Measurements from ENCODE around the gene UHRF1.
A peak's percentile ranks its signal among the peaks of the same experiment; 100 is the strongest.
"Not testable (repeated sequence)": the region's sequence is repeated elsewhere in the genome, so short reads cannot be mapped to it uniquely, and the experiment has no call there.

The UHRF1 gene

DNA sequence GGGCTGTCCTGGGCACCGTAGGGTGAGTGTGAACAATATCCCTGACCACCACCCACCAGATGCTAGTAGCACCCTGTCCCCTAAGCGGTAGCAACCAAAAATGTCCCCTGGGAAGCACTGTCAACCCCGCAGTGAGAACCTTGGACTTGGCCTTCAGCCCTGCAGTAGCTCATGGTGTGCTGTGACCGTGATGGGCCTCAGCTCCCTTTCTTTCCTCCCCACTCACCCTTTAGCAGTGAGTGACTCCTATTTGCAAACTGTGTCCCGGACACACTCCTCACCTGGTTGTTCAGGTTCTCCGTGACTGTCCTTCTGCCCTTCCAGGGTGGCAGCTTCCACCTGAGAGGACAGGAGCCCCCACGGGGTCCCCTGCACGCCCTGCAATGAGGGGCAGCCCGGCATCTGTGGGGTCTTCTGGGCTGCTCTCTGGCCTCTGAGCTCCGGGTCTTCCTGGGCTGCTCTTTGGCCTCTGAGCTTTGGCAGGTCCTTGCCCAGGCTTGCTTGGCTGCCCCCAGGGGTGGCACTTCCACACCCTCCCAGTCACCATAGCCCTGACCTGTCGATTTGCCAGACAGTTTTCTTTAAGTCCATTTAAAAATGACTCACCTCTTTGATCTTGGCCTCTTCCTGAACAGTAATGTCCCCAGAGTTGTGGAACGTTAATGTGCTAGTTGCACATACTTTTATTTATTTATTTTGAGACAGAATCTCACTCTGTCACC, 63.4 kb downstream of the UHRF1 start:
- peak overlapping the region in 1 of 2 experiments; percentile 83 for H3K23ac ChIP-seq (ENCODE audit: low read length in 2 of 2)
- peaks cover 0 to 11% of the 10 kb centered on the region in 2 experiments for H3K36me3 ChIP-seq (ENCODE audit: control insufficient read depth in 1 of 2, insufficient read depth in 2 of 2, low read depth in 1 of 2, low read length in 2 of 2)
- no peak overlapping the region for H3K4me2 ChIP-seq (ENCODE audit: low read length, poor library complexity, severe bottlenecking)
- no peaks in the 10 kb centered on the region for H3K27me3 ChIP-seq (ENCODE audit: control insufficient read depth in 1 of 2, insufficient read depth in 1 of 2, low read length in 2 of 2)
- DNase-seq: peak; percentile 78
- WGBS: 78% methylated on average over 12 of the region's 12 CpGs
- peaks cover 2% of the 10 kb centered on the region for H3K79me1 ChIP-seq (replicated peaks; ENCODE audit: low read length, poor library complexity, severe bottlenecking)
- peak overlapping the region; percentile 1 to 28 for H3K18ac ChIP-seq (ENCODE audit: low read depth in 1 of 2, low read length in 2 of 2)
- H3K4ac ChIP-seq (ENCODE audit: low read depth in 1 of 2, low read length in 2 of 2): peak overlapping the region; percentile 0 to 53
- H2BK5ac ChIP-seq (ENCODE audit: low read depth, low read length, poor library complexity, severe bottlenecking): no peak overlapping the region
- no peak overlapping the region for H2BK15ac ChIP-seq (ENCODE audit: low read depth, poor library complexity, severe bottlenecking)
- peak overlapping the region in 1 of 2 experiments; percentile 59 for H2BK12ac ChIP-seq (ENCODE audit: low read length in 2 of 2)
- no peak overlapping the region for H2BK120ac ChIP-seq (ENCODE audit: low read depth, low read length)
- peak overlapping the region; percentile 11 for H3K27ac ChIP-seq (ENCODE audit: low read length, poor library complexity, severe bottlenecking)
- H3K4me1 ChIP-seq (ENCODE audit: control insufficient read depth, insufficient read depth, low read depth, low read length): peaks cover 44% of the 10 kb centered on the region
- H4K8ac ChIP-seq (ENCODE audit: low read length): peak overlapping the region; percentile 33
- peak overlapping the region; percentile 51 for H3K9ac ChIP-seq (ENCODE audit: low read length)
- peak overlapping the region in 1 of 2 experiments; percentile 27 for H3K4me3 ChIP-seq (ENCODE audit: insufficient read depth in 1 of 2, low read depth in 1 of 2, low read length in 2 of 2)
- no peak overlapping the region for H3K14ac ChIP-seq (ENCODE audit: low read length in 2 of 2)
- no peaks in the 10 kb centered on the region for H3K9me3 ChIP-seq (ENCODE audit: control insufficient read depth, low read length)
- peak overlapping the region; percentile 11 for H2AK5ac ChIP-seq (ENCODE audit: low read length, severe bottlenecking)
- H2AFZ ChIP-seq (ENCODE audit: low read depth, low read length): no peak overlapping the region
- no peak overlapping the region for H4K91ac ChIP-seq (ENCODE audit: low read length)

DNA sequence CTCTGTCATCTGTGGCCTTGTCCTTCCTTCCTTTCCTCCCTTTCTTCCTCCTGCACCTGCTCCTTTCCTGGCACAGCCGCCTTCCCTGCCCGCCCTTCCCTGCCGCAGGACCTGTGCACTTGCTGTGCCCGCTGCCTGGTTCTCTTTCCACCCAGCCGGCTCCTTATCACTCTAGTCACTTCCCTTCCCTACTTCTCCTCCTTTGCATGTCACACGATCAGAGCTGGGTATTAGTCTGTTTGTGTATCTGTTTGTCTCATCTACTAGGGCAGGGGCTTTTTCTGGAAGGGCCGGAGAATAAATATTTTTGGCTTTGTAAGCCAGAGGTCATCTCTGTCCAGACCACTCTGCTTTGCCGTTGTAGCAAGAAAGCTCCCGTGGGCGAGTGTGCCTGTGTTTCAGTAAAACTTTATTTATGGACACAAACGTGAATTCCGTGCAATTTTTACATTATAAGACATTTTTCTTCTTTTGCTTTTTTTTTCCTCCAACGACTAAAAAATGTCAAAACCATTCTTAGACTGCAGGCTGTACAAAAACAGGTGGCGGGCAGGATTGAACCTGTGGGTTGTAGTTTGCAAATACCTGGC, 65.7 kb downstream of the UHRF1 start:
- Histone ChIP-seq H2BK12ac (ENCODE audit: low read length in 2 of 2) (peak overlapping the region in 1 of 2 experiments; percentile 75), H3K18ac (ENCODE audit: low read depth in 1 of 2, low read length in 2 of 2) (peak overlapping the region in 1 of 2 experiments; percentile 67), H3K36me3 (ENCODE audit: control insufficient read depth in 1 of 2, insufficient read depth in 2 of 2, low read depth in 1 of 2, low read length in 2 of 2) (peaks cover 0 to 21% of the 10 kb centered on the region in 2 experiments), H3K4ac (ENCODE audit: low read depth in 1 of 2, low read length in 2 of 2) (peak overlapping the region in 1 of 2 experiments; percentile 32), H4K91ac (ENCODE audit: low read length) (no peak overlapping the region), H2BK15ac (ENCODE audit: low read depth, poor library complexity, severe bottlenecking) (peak overlapping the region; percentile 73), H3K4me2 (ENCODE audit: low read length, poor library complexity, severe bottlenecking) (no peak overlapping the region), H2BK5ac (ENCODE audit: low read depth, low read length, poor library complexity, severe bottlenecking) (no peak overlapping the region), H2AFZ (ENCODE audit: low read depth, low read length) (no peak overlapping the region), H4K8ac (ENCODE audit: low read length) (no peak overlapping the region), H3K9ac (ENCODE audit: low read length) (no peak overlapping the region), H3K79me1 (replicated peaks; ENCODE audit: low read length, poor library complexity, severe bottlenecking) (peaks cover 9% of the 10 kb centered on the region), H2BK120ac (ENCODE audit: low read depth, low read length) (no peak overlapping the region), H3K23ac (ENCODE audit: low read length in 2 of 2) (peak overlapping the region in 1 of 2 experiments; percentile 23), H3K27me3 (ENCODE audit: control insufficient read depth in 1 of 2, insufficient read depth in 1 of 2, low read length in 2 of 2) (no peaks in the 10 kb centered on the region), H3K14ac (ENCODE audit: low read length in 2 of 2) (peak overlapping the region in 1 of 2 experiments; percentile 44), H2AK5ac (ENCODE audit: low read length, severe bottlenecking) (no peak overlapping the region), H3K4me1 (ENCODE audit: control insufficient read depth, insufficient read depth, low read depth, low read length) (peaks cover 52% of the 10 kb centered on the region), H3K27ac (ENCODE audit: low read length, poor library complexity, severe bottlenecking) (no peak overlapping the region), H3K9me3 (ENCODE audit: control insufficient read depth, low read length) (no peaks in the 10 kb centered on the region), H3K4me3 (ENCODE audit: insufficient read depth in 1 of 2, low read depth in 1 of 2, low read length in 2 of 2) (no peak overlapping the region)
- peak; percentile 65 for DNase-seq
- 67% methylated on average over 12 of the region's 14 CpGs for WGBS

DNA sequence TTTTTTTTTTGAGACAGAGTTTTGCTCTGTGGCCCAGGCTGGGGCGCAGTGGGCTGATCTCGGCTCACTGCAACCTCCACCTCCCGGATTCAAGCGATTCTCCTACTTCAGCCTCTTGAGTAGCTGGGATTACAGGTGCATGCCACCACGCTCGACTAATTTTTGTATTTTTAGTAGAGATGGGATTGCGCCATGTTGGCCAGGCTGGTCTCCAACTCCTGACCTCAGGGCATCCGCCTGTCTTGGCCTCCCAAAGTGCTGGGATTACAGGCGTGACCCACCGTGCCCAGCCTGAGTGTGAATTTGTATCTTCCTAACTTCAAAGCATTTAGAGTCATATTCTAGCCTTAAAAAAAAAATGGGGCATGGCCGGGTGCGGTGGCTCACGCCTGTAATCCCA, 66.3 kb downstream of the UHRF1 start:
- 94% methylated on average over 13 of the region's 13 CpGs for WGBS
- Histone ChIP-seq H3K79me1 (replicated peaks; ENCODE audit: low read length, poor library complexity, severe bottlenecking) (peaks cover 12% of the 10 kb centered on the region), H3K4me1 (ENCODE audit: control insufficient read depth, insufficient read depth, low read depth, low read length) (peaks cover 53% of the 10 kb centered on the region), H3K36me3 (ENCODE audit: control insufficient read depth in 1 of 2, insufficient read depth in 2 of 2, low read depth in 1 of 2, low read length in 2 of 2) (peaks cover 0 to 21% of the 10 kb centered on the region in 2 experiments), H3K9ac (ENCODE audit: low read length) (peak overlapping the region; percentile 88), H2BK12ac (ENCODE audit: low read length in 2 of 2) (peak overlapping the region in 1 of 2 experiments; percentile 19)
- H2AFZ ChIP-seq (ENCODE audit: low read depth, low read length); H3K4ac ChIP-seq (ENCODE audit: low read depth in 1 of 2, low read length in 2 of 2); H3K14ac ChIP-seq (ENCODE audit: low read length in 2 of 2); H3K18ac ChIP-seq (ENCODE audit: low read depth in 1 of 2, low read length in 2 of 2); H2BK15ac ChIP-seq (ENCODE audit: low read depth, poor library complexity, severe bottlenecking); H3K4me2 ChIP-seq (ENCODE audit: low read length, poor library complexity, severe bottlenecking); DNase-seq; H4K8ac ChIP-seq (ENCODE audit: low read length); H3K27me3 ChIP-seq (ENCODE audit: control insufficient read depth in 1 of 2, insufficient read depth in 1 of 2, low read length in 2 of 2); H3K9me3 ChIP-seq (ENCODE audit: control insufficient read depth, low read length); H3K27ac ChIP-seq (ENCODE audit: low read length, poor library complexity, severe bottlenecking); H2BK5ac ChIP-seq (ENCODE audit: low read depth, low read length, poor library complexity, severe bottlenecking); H3K4me3 ChIP-seq (ENCODE audit: insufficient read depth in 1 of 2, low read depth in 1 of 2, low read length in 2 of 2); H4K91ac ChIP-seq (ENCODE audit: low read length); H2AK5ac ChIP-seq (ENCODE audit: low read length, severe bottlenecking); H2BK120ac ChIP-seq (ENCODE audit: low read depth, low read length); H3K23ac ChIP-seq (ENCODE audit: low read length in 2 of 2): not testable (repeated sequence)
